ENCODE results near the gene LRRC7.

DNA sequence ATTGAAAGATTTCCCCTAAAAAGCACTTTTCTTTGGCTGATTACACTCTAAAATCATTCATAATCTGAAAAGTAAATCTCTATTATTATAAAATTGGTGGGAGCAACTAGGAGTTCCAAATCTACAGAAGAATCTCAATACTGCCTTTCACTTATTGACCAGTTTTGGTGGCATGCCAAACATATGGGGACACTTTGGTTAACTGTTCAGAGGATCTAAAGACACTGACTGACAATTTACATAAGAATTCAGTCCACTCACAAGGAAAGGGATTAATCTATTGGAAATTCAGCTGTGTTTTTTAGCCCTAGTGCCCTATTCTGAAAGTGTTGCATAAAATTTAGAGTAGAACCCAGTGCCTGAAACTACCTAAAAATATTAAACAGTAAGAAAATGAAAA lies 524.1 kb downstream of the LRRC7 start:
- no peak for TF ChIP-seq EZH2phosphoT487 (IDR thresholded peaks at IDR 0.05; ENCODE audit: low read length)
- no peak for TF ChIP-seq CTCF (IDR thresholded peaks at IDR 0.05; ENCODE audit: low read length)
